Rectal smooth muscle tissue (tissue), 1 donor: ENCODE results near the gene GRIP2.

ENCODE experiments used
- H3K27ac ChIP-seq: one replicate; pipeline ENCODE4 v1.7.0; 2013; ENCODE audit warnings: low read depth, low read length, inconsistent platforms
- H3K27me3 ChIP-seq: one replicate; pipeline ENCODE4 v1.7.0; 2013; ENCODE audit warnings: low read length; ENCODE audit not compliant: control insufficient read depth, insufficient read depth
- H3K36me3 ChIP-seq: one replicate; pipeline ENCODE4 v1.7.0; 2013; ENCODE audit warnings: low read length; ENCODE audit not compliant: control insufficient read depth, insufficient read depth
- H3K4me1 ChIP-seq: one replicate; pipeline ENCODE4 v1.7.0; 2013; ENCODE audit warnings: low read length; ENCODE audit not compliant: control insufficient read depth, insufficient read depth
- H3K4me3 ChIP-seq: one replicate; pipeline ENCODE4 v1.7.0; 2013; ENCODE audit warnings: low read length
- H3K9ac ChIP-seq: one replicate; pipeline ENCODE4 v1.7.0; 2013; ENCODE audit warnings: low read length

Gene GRIP2

DNA sequence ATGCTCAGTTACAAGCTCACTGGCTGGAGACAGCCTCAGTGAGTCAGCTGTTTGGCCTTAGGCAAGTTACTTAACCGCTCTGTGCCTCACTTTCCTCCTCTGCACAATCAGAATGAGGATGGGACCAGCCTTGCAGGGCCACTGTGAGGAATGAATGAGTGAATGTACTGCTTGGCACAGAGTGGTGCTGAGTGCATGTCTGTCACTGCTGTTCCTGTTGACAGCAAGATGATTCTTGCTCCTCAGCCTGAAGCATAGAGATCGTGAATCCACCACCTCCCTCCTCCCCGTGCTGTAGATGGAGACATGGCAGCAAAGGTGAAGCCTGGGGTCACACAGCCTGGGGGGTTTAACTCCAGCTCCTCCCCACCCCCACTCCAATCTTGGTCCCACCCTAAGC, 14.6 kb upstream of the GRIP2 start:
- Histone ChIP-seq H3K36me3 (no peaks in the 10 kb centered on the region), H3K4me1 (peaks cover 3% of the 10 kb centered on the region), H3K9ac (no peak overlapping the region), H3K4me3 (no peak overlapping the region), H3K27me3 (no peaks in the 10 kb centered on the region), H3K27ac (no peak overlapping the region)

- H3K9ac ChIP-seq = no peak overlapping the region
- no peak overlapping the region for H3K4me3 ChIP-seq
- H3K36me3 ChIP-seq = no peaks in the 10 kb centered on the region
- H3K27ac ChIP-seq = no peak overlapping the region
- H3K4me1 ChIP-seq = peaks cover 3% of the 10 kb centered on the region
- H3K27me3 ChIP-seq = no peaks in the 10 kb centered on the region
Observed at GRCh38 chr3:14553871-14554270, 13.7 kb upstream of the GRIP2 start.

GRCh38 chr3:14552717-14553116, 12.6 kb upstream of the GRIP2 start:
- Histone ChIP-seq H3K4me1 (peaks cover 3% of the 10 kb centered on the region), H3K27me3 (peaks cover 3% of the 10 kb centered on the region), H3K27ac (no peak overlapping the region), H3K4me3 (no peak overlapping the region), H3K9ac (no peak overlapping the region), H3K36me3 (no peaks in the 10 kb centered on the region)

- H3K27me3 ChIP-seq = peaks cover 3% of the 10 kb centered on the region
- H3K27ac ChIP-seq = no peak overlapping the region
- H3K36me3 ChIP-seq = no peaks in the 10 kb centered on the region
- H3K4me3 ChIP-seq = no peak overlapping the region
- H3K9ac ChIP-seq = no peak overlapping the region
- H3K4me1 ChIP-seq = no peaks in the 10 kb centered on the region
Observed at GRCh38 chr3:14552041-14552648, 12.0 kb upstream of the GRIP2 start.

- Histone ChIP-seq H3K36me3 (no peaks in the 10 kb centered on the region), H3K4me1 (no peaks in the 10 kb centered on the region), H3K9ac (no peak overlapping the region), H3K4me3 (no peak overlapping the region), H3K27ac (no peak overlapping the region), H3K27me3 (peaks cover 3% of the 10 kb centered on the region)
Observed at GRCh38 chr3:14550651-14551611, 10.8 kb upstream of the GRIP2 start.

DNA sequence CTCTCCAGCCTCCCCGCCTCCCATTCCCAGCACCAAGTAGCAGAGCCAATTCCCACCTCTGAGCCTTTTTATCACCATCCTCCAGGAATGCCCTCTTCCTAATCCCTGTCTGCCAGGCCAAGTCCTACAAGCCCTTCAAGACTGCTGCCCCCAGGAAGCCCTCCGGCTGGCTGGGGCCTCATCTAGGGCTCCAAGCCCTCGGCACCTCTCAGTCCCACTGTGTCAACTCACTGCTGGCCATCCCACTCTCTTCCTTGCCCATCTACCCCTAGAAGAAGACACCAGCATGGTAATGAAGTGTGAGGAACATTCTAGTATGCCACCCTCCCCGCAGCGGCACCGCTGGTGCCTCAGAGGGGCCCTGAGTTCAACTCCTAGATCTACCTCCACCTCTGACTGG, 10.0 kb upstream of the GRIP2 start:
- Histone ChIP-seq H3K4me1 (no peaks in the 10 kb centered on the region), H3K27ac (no peak overlapping the region), H3K27me3 (peaks cover 3% of the 10 kb centered on the region), H3K9ac (no peak overlapping the region), H3K36me3 (no peaks in the 10 kb centered on the region), H3K4me3 (no peak overlapping the region)

- Histone ChIP-seq H3K27ac (no peak overlapping the region), H3K36me3 (no peaks in the 10 kb centered on the region), H3K4me1 (no peaks in the 10 kb centered on the region), H3K9ac (no peak overlapping the region), H3K27me3 (peaks cover 3% of the 10 kb centered on the region), H3K4me3 (no peak overlapping the region)
Observed at GRCh38 chr3:14549256-14549919, 9.2 kb upstream of the GRIP2 start.

DNA sequence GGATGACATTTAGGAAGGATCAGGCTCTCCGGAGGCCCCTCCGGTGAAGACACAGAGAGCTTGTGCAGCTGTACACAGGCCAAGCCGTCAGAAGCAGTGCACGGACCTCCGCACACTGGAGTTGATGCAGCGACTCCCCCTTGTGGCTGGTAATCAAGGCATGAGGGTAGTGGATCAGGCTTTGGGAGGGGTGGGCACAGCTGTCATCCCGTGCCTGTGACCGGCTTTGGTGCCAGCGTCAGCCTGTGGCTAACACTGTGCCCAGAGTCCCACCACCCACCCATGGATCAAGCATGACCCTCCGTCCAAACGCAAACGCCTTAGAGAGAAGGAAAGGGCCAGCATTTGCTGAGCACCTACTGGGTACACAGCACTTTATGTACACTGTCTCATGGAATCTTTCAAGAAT, 8.2 kb upstream of the GRIP2 start:
- H3K27me3 ChIP-seq = peaks cover 3% of the 10 kb centered on the region

GRCh38 chr3:14547693-14548092, 7.6 kb upstream of the GRIP2 start:
- H3K36me3 ChIP-seq = no peaks in the 10 kb centered on the region
- no peak overlapping the region for H3K27ac ChIP-seq
- H3K27me3 ChIP-seq = peaks cover 3% of the 10 kb centered on the region
- H3K9ac ChIP-seq = no peak overlapping the region
- no peak overlapping the region for H3K4me3 ChIP-seq
- no peaks in the 10 kb centered on the region for H3K4me1 ChIP-seq

More for the DNA sequence above, 8.2 kb upstream of the GRIP2 start:
- H3K4me1 ChIP-seq = no peaks in the 10 kb centered on the region
- H3K36me3 ChIP-seq = no peaks in the 10 kb centered on the region
- H3K4me3 ChIP-seq = no peak overlapping the region
- H3K9ac ChIP-seq = no peak overlapping the region
- H3K27ac ChIP-seq = no peak overlapping the region

DNA sequence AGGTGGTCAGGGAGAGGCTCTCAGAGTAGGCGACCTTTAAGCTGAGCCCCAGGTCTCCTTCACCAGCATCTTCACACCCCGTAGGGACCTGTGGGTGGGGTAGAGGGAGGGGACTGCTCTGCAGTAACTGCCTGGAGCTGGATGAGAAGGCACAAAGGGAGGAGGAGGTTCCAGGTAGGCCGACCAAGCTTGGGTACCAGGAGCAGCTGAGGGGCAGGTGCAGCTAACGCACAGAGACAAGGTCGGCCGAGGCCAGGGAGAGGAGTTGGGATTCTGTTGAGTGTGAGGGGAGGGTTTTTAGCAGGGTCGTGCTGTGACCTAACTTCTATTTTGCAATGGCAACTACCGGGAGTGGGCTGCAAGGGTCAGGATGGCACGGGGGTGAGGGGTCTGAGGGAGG, 5.9 kb upstream of the GRIP2 start:
- H3K9ac ChIP-seq = no peak overlapping the region
- H3K27me3 ChIP-seq = peaks cover 3% of the 10 kb centered on the region
- H3K36me3 ChIP-seq = no peaks in the 10 kb centered on the region
- H3K4me1 ChIP-seq = no peaks in the 10 kb centered on the region
- H3K4me3 ChIP-seq = no peak overlapping the region
- no peak overlapping the region for H3K27ac ChIP-seq

GRCh38 chr3:14545251-14545635, 5.1 kb upstream of the GRIP2 start:
- peaks cover 3% of the 10 kb centered on the region for H3K27me3 ChIP-seq
- H3K9ac ChIP-seq = no peak overlapping the region
- no peaks in the 10 kb centered on the region for H3K4me1 ChIP-seq
- no peaks in the 10 kb centered on the region for H3K36me3 ChIP-seq
- H3K27ac ChIP-seq = no peak overlapping the region
- no peak overlapping the region for H3K4me3 ChIP-seq
